Fibroblast of lung (primary cell): ENCODE results near the gene HES3.
A peak's percentile ranks its signal among the peaks of the same experiment; 100 is the strongest.

Experiments used
- CTCF ChIP-seq, 2 donors: IDR thresholded peaks in 1 of 2; conservative IDR thresholded peaks in 1 of 2; 1 replicate in 1 of 2; 2 replicates in 1 of 2; pipeline ENCODE4 v1.5.1; 2011 to 2012; ENCODE audit warnings: low read length in 2 of 2, control low read depth in 1 of 2, inconsistent platforms in 1 of 2, low read depth in 1 of 2, mild to moderate bottlenecking in 1 of 2
- EZH2 ChIP-seq: IDR thresholded peaks from 2 replicates; pipeline ENCODE4 v1.5.1; 2012; ENCODE audit warnings: low read length, control low read depth, mild to moderate bottlenecking; ENCODE audit errors: missing control alignments

DNA sequence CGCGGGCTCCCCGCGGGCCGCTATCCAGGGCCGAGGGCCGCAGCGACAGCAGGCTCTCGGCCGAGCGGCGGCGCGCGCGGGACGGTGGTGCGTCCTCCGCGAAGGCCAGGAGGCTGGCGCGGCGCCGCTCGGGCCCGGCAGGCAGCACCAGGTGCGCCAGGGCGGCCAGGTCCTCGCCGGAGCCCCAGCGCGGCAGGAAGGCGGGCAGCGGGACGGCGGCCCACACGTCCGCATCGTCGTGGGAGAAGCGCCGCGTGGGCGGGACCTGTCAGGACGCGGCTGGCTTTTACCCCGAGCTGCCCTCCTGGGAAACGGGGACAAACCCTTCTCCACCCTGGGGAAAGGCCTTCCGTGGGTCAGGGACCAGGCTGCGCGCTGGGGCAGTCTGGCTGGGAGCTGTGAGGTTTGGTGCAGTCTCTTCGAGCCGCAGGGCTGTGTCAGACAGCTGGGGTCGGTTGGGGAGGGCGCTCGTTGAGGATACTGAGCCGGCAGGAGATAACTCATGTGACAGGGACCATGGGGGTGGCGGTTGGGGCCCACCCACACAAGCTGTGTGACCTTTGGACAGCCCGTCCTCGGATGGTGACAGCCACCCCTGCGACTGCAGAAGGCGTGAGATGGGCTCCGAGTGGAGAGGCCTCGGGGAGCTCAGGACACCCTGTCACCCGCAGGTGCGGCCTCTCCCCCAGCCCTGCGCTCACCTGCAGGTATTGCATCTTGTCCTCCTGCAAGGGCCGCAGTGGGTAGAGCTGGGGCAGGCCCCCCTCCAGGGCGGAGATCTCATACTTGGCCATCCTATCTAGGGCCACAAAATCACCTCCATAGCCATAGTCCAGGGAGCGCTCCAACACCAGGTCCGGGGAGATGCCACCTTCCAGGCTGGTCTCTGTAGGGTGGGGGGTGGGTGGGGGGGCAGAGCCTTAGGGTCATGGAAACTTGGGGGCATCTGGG is 6.0 kb downstream of the HES3 start:
- TF ChIP-seq CTCF (conservative IDR thresholded peaks at IDR 0.05 in 1 of 2, IDR thresholded peaks at IDR 0.05 in 1 of 2; ENCODE audit: low read depth in 1 of 2, low read length in 2 of 2) (no peak), EZH2 (peak; percentile 73)
